ENCODE results near the gene PSAT1.

PSAT1 gene

DNA sequence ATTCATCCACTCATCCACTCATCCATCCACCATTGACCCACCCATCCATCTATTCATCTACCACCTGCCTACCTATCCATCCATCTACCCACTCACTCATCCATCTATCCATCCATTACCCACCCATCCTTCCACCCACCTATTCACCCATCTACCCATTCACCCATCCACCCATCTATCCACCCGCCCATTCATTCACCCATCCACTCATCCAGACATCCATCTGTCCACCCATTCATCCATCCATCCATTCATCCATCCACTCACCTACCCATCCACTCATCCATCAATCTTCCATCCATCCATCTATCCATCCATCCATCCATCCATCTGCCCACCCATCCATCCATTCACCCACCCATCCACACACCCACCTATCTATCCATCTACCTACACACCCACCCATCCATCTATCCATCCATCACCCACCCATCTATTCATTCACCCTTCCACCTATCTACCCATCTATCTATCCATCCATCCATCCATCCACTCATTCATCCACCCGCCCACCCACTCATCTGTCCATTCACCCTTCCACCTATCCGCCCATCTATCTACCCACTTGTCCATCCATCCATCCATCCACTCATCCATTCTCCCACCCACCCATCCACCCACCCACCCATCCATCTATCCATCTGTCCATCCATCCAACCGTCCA lies 23.2 kb downstream of the PSAT1 start:
- DNase-seq, result no peak

DNA sequence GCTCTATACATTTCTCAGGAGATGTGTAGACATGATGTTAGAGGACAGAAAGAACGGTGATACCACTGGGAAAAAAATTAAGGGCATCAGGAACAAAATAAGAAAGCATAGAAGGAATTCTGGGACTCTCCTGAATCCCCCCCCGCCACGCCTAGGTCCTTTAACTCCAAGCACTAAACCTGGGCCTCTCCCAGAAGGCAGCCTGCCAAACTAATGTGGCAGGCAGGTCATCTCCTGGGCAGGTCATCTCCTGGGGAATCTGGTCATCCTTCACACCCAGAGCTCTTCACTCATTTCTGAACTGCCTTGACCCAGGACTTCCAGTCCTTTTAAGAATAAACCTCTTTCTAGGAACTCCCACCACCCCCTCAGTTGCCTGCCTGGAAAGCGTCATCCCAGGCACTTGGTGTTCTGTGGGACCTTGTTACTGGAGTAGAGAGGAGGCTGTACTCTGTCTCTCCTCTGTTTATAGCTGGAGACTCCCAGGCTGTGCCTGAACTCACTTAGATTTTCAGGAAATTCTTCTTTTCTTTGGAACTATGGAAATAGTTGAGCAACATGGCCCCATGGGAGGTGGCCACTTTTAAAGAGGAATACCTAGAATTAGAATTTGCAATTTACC lies 24.1 kb downstream of the PSAT1 start:
- no peak for DNase-seq

DNA sequence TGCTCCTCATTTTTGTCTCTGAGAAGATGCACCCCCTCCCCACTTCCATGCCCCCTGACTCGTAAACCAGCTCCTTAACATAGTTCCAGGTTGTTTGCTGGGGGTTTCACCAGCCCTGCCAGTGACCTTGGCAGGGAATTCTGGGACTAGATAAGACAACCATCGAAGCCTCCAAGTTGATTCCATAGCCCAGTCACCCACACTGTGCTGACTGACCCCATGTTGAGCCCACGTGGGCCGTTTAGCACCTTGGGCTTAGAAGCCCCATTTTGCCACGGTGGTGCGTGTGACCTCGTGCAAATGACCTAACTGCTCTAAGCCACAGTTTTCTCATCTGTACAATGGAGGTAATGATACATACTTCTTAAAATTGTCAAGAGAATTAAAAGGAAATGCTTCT lies 24.6 kb downstream of the PSAT1 start:
- no peak for DNase-seq

DNA sequence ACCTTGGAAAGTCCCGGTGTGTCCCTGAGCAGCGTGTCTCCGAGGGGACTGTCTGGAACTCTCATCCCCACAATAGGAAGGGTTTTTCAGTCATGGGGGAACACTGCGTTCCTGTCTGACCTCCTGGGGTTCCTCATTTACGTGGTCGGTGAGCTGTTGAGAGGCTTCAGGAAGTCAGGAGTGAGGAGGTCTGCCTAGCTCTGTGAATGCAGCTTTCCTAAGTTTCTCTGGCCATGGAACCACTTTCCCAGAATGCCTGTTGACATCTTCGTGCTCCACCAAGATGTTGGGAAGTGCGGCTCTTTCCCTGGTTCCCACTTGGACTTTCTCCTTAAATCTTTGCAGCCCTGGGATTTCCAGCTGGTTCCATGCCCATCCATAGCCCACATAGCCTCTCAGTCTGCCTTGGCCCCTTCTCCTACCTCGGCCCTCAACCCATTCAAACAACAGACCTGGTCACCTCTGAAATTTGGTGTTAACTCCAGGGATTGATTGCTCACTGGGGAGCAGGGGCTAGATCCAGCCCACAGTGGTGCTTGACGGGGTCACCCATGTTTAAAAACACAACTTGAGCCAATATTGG lies 27.2 kb downstream of the PSAT1 start:
- no peak for DNase-seq

DNA sequence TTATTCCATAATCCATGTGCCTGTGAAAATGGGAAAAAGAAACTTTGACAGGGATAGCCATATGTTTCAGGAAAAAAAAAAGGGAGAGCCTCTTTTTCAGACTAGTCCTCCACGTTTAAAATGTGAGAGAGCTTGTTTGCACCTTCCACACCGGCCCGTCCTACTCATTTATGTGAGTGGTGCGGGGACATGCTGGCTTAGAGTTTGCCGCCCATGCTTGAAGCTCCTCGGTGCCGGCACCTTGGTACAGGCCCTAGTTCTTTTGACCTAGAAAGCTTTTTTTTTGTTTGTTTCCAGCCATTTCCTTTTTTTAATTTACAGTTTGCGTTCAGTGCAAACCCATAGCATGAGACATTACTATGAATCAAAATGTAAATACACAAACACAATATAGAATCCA lies 27.8 kb downstream of the PSAT1 start:
- no peak for DNase-seq

DNA sequence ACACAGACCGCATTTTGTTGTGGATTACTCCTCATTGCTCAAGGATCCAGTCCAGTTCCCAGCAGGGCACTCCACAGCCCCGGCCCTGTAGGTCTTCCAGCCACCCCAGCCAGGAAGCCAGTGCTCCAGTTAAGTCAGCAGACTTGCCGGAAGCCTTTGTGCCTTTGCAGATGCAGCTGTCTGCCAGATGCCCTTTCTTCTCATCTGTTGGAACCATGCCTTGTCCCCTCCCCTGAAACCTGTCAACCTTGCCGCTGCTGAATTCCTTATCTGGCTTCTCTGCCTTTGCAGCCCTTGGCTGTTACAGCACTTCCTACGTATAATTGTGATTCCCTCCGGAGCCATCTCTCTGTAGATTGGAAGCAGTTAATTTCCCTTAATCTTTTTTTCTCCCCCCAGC lies 28.4 kb downstream of the PSAT1 start:
- no peak for DNase-seq

DNA sequence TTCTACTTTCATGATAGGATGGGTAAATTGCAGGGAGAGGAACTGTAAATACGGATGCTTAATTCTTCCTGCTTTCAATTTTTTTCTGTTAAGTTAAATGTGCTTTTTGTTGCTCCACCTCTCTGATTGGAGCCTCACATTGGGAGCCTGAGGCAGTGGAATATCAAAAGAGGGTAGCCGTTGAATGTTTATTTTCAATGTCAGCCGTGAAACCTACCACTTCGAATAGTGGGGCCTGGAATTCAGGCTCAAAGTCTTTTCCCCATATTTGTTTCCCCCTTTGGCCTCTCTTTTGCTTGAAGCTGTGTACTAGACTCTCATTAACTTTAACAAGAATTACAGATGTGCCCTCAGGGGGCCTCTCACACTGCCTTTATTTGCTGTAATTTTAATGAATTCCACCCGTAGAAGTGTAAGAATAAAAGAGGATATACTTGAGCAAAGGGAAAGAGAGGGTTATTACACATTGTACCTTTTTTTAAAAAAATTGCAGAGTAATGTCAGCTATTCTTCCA lies 29.0 kb downstream of the PSAT1 start:
- DNase-seq, result no peak

DNA sequence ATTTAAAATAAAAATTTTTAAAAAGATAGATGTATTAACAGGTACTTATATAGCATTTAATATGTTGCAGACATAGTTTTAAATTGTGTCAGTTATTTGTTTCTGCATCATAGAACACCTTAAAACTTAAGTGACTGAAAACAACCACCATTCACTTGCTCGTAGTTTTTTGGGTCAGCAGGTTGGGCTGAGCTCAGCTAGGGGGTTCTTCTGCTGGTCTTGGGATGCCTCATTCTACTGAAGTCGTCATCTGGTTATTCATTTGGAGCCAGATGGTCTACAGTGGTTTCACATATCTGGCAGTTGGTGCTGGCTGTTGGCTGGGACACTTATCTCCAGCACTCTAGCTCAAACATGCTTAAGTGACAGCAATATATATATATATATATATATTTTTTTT lies 29.6 kb downstream of the PSAT1 start:
- no peak for DNase-seq

DNA sequence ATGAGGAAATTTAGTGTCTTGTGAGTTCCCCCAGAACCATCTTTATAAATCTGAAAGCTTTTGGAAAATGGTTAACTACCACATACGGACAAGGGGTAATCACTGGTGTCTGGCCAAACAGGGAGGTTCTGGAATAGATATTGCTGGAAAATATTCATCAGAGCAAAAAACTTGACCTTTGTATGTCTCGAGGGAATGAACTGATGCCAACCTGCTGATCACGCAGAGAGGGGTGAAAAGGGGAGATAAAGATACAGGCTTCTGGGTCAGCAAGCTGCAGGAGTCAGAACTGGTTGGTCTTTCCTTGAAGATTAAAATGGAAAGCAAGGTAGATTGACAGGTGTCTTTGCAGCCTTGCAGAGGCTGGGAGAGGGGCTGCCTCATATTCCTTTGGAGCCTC lies 35.5 kb downstream of the PSAT1 start:
- no peak for DNase-seq

DNA sequence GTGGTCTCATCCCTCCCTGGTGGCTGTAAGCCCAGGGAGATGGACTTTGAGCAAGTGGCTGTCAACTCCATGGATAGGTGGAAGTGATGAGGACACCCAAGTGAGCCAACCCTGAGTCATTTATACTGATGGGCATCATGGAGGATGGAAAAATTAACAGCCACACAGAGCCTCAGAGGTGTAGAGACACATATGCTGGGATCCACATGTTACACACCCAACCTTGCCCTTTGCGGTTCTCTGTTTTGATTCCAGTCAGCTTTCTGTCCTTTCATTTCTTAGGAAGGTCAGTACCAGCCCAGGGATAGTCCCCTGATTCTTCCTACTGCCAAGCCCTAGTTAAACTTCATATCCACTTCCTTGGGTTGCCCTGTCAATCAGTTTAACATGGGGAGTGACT lies 51.9 kb downstream of the PSAT1 start:
- DNase-seq, result no peak

DNA sequence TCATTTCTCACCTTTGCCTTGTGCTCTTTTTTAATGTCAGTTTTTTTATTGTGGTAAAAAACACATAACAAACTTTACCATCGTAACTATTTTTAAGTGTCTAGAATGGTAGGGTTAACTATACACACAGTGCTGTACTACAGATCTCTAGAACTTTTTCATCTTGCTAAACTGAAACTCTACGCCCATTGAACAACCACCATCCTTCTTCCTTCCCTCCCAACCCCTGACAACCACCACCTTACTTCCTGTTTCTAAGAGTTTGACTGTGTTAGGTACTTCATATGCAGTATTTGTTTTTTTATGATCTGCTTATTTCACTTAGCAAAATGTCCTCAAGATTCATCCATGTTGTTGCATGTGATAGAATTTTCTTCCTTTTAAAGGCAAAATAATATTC lies 54.9 kb downstream of the PSAT1 start:
- peak; percentile 2 for DNase-seq

DNA sequence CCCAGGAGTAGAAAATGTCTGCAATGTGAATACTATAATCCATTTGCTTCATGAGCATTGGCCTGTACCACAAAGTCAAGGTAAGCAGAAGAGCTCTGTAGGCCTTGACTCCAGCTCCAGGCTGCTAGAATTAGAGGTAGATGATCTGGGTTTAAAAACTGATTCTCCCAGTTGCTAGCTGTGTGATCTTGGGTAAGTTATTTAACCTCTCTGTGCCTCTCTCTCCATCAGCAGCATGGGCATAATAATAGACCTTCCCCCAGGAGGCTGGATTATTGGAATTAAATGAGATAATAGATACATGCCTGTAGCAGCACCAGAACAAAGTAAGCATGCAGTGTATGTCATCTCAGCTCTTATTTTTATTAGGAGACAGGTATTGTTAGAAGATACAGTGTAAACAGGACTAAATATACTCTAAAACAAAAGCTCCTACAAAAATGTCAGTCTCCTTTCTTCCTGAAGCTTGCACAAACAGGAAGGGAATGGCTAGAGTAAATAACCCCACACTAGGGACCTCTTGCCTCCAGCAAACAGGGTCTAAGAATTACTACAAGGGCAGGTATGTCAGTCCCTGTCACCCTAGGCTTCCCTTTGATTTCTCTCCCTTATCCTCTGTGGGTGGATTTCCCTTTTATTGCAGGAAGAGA lies 57.5 kb downstream of the PSAT1 start:
- no peak for DNase-seq

DNA sequence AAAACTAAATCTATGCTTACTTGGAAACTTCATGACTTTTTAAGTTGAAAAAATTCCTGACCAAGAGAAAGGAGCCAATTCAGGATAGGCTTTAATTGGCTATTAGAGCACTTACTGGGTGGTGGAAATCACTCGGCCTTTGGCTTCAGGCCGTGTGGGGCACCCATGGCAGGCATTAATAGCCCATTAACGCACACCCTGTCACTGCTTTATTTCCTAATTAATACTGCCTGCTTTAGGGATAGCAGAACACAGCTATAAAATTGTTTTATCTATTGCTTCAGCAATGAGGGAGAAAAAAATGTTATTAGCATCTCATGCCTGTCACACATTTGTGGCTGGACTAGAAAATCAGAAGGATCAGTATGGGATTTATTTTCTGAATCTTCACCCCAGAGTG lies 58.1 kb downstream of the PSAT1 start:
- no peak for DNase-seq

DNA sequence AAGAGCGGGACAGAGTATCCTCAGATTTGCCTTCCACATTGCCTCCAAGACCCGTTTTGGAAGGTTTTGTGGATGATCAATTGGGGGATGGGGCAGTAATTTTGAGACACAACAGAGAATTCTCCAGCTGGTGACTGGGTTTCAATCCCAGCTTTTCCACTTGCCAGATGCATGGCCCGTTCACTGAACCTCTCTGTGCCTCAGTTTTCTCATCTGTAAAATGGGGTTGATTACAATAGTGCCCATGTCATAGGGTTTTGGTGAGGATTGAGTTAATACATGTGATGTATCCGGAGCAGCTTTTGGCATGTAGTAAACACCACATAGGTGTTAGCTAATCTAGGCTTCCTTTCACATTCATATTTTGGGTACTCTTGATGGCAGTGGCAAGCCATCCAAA lies 59.7 kb downstream of the PSAT1 start:
- no peak for DNase-seq

DNA sequence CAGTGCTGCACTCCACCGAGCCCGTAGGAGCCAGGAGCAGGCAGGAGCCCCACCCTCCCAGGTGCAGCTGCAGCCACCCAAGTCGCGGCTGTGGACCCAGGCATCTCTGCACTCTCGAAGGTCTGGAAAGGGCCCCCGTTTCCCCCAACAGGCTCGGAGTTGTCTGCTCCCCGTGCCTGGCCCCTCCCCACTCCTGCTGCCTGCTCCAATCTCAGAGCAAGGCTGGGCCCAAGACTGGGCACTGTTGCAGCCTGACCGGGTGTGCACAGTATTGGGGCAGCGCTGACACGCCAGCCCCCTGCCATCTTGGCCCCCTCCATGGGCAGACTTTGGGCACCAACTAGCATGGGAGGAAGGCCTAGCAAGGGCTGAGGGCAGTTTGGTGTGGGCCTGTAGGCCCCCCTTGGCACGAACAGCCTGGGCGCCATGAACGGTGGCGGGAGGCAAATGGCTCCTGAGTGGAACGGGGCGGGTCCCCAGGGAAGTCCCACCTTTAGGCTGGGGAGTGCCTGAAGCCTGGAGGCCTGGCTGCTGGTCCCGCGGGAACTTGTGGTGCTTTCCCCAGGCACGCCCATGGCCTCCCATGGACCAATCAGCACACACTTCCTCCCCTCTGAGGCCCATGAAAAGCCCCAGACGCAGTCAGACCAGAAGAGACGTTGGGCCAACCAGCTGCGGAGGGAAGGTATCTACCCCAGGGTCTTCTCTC lies 60.4 kb downstream of the PSAT1 start:
- no peak for DNase-seq

DNA sequence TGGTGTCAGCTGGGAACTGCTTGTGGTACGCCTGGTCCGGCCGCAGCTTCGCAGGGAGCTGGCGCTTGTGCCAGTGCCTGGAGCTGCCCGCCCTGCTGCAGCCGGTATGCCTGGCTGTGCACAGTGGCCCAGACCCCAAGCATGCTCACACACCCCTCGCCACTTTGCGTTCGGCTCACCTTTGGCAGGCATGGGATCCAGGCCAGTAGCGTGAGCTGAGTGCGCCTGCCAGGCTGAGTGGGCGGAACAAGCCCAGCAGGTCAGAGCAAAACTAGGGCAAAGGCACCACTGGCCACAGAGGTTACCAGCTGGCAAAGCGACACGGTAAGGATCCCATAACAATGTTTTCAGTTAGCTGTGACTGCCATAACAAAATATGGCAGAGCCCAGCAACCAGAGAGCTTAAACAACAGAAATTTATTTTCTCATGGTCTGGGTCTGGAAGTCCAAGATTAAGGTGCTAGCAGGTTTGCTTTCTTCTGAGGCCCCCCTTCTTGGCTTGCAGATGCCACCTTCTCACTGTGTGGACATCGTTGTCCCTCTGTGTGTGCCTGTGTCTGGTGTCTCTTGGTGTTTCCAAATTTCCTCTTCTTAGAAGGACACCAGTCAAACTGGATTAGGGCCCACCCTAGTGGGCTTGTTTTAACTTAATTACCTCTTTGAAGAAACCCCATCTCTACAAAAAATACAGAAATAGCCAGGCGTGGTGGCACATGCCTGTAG lies 61.6 kb downstream of the PSAT1 start:
- DNase-seq, result no peak

DNA sequence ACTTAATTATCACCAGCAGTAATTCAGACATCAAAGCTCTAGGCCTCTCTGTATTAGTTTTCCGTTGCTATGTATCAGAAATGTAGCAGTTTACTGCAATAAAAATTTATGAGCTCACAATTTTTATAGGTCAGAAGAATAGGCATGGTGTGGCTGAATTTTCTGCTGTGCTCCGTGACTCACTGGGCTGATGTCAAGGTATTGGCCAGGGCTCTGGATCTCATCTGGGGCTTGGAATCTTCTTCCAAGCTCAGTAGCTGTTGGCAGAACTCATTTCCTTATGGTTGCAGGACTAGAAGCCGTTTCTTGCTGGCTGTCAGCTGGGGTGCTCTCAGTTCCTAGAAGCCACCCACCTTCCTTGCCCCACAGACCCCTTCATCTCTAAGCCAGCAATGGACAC lies 66.3 kb downstream of the PSAT1 start:
- DNase-seq, result no peak

DNA sequence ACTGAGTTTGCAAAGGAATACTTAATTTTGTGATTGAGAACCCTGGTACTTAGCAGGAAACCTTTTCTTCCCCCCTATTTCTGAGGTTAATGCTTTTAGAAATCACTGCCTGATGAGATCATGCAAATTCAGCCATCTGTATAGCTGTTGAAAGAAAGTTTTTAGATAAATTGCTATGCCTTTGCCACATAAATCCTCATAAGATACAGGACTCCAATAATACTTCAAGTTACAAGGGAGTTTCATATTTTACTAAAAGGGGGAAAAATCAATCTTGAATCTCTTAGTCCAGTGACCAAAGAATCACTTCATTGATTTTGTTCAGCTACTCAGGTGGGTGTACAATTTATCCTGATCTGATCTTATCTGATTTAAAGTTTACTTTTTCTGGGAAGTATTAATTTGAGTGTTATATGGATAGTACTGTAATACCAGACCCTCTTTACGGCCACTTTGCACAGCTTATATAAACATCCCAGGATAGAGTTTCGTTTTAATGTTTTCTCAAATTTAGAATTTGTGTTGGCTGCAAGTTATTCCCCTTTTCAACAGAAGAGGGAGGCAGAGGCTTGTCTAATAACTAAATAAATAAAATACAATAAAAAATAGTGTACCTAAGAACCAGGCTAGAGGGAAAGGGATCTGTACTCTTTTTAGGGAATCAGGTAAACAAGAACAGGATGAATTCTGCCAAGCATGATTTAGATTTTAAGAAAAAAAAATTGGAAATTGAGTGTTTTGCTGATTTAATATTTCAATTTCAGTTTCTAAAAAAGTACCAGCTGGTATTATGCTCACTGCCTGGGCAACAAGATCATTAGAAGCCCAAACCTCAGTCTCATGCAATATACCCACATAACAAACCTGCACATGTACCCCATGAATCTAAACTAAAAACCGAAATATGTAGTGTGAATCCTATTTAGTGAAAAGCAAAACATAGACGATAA lies 69.1 kb downstream of the PSAT1 start:
- DNase-seq, result no peak

DNA sequence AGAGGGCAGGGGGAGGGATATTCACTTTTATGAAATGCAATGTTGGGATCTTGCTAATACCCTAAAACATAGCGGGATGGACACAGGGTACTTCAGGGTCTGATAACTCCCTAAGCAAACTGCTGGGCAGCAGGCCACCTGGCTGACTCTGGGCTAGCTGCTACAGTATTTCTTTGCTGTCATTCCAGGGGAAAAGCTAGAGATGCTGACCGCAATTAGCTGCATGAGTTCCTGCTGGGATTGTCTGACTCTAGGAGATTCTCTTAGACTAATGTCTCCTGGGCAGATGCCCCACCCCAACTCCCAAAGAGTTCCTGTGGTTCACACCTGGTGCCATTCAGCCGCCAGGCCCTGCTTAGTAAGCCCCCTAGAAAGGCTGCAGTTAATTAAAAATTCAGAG lies 69.9 kb downstream of the PSAT1 start:
- no peak for DNase-seq

DNA sequence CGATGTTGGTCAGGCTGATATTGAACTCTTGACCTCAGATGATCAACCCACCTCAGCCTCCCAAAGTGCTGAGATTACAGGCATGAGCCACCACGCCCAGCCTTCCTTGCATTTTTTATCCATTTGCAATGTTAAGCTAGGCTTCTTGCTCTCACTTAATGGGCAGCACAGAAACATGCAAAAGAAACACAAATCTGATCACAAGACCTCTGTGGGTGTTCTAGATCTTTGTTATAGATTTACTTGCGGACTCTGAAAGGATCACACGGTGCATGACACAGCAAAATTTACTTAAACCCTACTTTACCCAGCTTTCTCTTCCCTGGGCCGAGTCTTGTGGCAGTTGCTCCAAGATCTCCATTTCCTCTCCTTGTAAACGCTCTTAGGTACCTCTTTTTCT lies 71.3 kb downstream of the PSAT1 start:
- no peak for DNase-seq

DNA sequence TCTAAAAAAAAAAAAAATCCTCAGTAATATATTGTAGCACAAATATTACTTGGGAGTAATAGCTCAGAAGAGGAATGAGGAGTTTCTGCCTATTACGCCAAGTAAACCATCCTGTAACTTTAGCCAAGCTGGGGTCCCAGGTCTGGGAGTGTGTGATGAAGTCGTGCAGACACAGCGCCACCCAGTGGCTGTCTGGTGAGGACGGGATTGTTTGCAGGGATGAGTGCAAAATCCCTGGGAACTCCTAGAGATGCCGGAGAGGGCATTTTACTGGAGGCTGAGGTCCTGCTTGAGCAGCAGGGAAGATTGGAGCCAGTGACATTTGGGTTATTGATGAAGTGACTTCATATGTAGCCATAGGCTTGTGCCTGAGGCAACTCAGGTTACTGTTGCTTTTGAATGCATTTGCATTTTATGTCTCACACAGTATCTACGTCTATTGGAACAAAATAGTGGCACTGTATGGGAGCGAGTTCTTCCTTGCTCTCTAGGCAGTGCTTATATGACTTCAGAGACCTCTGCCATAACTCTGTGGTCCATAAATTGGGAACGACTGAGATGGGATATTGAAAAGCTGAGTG lies 72.8 kb downstream of the PSAT1 start:
- DNase-seq, result peak; percentile 49
